DMS114 treated with DMSO at 0.1 percent for 48 hours (cell line): ENCODE data around the gene HOXB9.

Experiments
- DNase-seq: peaks from one replicate; lab custom pipeline; 2025; ENCODE audit not compliant: unreplicated experiment; lab: John Stamatoyannopoulos, UW

Gene HOXB9

DNA sequence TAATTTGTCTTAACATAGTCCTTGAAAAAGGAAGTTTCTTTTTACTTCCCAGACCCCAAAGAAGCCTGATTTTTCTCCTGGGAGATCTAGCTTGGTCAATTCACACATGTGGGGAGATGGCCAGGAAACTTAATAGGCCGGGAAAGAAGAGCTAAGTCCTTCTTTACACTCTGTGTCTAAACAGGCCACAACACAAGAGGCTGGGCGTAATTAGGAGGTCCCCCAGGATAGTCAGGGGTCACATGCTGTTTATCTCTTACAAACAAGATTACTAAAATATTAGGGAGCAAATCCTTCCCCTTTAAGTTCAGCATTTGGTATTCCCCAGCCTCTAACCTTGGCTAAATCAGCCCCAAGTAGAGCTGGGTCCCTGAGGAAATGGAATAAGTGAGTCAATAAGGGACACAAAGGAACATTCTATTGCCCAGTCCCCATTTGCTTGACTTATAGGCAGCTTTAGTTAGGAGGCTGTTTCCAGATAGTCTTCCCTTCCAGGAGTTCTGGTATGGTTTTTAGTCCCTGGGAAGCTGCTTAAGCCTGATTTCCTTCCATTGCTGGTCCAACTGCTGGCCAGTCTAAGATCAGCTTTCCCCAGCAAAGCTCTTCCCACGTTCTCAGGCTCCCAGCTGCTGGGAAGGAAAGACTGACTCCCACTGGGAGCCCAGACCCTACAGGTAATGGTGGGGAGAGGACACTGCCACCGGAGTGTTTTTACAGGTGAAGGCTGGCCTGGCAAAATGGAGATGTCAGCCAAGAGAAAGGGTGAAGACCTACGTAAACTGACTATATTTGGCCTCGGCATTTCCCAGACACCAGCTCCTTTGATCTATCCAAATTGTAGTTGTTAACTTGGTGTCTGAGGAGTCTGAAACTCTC lies 14.1 kb upstream of the HOXB9 start:
- no peak for DNase-seq

DNA sequence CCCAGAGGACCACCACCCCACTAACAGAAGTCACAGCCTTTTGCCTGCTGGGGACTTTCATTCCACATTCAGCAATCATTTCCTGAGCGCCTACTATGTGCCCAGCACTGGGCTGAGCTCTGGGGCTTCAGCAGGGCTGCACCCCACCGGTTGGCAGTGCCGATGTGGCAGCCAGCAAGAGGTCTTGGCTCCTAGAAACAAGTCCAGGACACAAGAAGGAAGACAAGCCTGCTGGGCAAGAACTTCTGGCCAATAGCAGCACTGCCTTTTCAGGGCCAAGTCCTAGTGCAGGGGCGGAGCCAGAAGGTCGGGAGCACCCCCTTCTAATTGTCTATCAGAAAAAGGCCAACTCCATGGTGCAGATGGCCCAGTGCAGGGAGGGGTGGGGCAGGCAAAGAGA lies 13.0 kb upstream of the HOXB9 start:
- DNase-seq: no peak

DNA sequence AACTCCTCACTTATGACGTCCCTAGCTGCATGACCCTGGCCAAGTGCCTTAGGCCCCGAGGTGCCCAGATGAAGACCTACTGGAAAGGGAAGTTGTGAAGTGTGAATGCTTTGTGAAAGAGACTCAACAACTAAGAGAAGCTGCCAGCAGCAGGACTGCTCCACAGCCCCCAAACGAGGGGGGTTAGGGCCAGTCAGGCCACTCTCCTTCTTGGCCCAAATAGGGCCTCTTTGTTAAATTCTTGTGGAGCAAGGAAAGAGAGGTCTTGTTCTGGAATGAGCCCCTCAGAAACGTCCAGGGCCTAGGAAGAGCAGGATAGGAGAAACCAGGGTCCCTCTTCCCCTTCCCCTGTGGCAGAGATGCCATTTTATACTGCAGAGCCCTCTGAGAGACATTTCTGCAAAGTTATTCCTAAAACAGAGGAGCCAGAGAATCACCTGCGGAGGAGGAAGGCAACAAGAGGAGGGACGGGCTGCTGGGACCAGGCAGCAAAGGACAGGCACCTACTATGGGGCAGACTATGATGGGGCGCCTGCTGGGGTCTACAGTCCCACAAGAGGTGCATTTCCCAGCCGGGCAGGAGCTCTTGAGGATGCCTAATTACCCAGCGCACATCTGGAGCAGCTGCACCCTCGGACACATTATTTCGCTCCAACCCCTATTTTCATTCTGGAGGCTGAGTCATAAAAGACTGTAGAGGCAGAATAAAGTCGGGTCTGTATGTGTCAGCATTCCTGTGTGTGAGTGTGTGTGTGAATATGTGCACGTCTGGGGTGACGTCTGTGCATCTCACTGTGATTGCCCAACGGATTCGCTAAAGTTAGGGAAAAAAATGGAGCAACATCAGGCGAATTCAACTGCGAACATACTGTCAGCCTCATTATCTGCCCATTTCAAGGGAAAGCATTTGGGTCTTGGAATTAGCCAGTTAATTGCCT lies 11.4 kb upstream of the HOXB9 start:
- DNase-seq: no peak

DNA sequence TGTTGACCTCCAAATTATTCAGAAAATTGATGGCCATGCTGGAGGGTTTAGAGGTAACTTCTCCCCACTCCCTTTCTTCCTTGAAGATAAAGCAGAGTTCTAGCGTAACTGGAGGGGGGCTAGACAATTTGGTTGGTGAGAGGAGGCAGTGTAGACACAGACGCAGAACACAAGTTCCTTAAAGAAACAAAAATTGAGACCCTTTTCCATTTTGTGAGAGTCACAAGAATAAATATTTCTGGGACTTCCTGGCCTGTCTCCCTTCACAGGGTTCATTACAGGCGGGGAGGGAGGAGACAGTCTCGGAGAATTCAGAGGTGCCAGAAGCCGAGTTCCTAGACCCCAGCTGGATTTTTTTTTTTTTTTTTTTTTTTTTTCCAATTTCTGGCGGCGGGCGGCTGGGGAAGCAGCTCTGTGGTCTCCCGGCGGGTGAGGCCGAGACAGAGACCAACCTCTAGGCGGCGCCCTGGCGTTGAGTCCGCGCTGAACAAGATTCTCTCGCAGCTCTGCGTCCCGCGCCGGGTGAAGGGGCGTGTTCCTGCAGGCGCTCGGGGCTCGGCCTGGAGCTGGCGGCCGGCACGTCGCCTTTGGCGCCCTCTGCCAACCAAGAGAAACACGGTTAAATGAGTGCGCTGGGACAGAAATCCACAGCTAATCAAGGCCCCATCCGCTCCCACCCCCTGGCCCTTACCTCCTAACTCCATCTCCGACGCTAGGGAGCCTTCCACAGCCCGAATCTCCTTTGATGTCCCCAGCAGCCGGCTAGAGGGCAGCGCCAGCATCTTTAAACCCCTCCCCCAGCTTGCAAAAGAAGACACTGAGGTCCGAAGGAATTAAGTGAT lies 10.2 kb upstream of the HOXB9 start:
- DNase-seq: no peak

DNA sequence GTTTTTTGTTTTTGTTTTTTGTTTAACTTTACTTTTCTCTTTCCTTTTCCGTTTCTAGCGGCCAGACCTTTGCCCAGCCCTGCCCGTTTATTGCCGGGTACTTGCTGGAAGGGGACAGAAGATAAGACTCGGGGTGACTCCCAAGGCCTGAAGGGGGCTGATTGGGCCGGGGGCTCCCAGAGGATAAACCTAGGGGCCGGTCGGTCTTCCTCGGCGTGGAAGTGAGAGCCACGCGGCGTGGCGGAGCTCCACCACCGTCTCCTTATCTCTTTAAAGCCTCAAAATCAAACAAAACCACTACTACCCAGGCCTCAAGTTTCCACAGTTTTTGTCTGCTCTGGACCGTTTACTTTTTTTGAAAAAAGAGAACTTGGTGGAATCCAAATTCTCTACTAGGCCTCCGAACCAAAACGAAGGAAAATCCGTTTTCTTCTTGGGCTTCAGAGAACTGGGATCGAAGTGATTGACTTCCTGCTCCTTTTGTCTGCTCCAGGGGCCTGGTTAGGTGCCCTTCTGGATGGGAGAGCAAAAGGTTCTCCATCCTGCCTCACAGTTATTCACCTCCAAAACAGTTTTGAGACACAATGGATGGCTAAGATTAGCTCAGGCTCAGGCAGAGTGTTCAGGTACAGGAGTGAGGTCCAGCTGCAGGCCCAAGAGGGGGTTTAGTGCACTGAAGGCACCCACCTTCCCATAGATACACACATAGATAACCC lies 8.5 kb upstream of the HOXB9 start:
- DNase-seq: no peak

DNA sequence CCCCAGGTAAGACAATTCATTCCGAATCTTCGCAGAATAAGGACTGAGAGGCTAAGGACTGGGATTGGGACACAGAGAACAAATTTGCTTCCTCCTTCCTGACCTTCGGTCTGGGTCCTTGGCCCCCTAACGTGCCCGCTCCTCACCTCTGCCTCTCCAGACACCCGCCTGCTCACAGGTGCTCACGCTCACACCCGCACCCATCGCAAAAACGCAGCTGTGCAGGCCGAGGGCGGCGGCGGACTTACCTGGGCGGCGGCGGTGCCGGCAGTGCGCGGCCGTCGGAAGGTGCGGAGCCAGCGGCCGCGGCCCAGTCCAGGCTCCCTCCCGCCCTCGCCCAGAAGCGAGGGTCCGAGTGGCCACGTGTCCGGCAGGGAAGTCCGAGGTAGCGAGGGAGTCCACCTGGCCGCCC lies 7.1 kb upstream of the HOXB9 start:
- DNase-seq: no peak

DNA sequence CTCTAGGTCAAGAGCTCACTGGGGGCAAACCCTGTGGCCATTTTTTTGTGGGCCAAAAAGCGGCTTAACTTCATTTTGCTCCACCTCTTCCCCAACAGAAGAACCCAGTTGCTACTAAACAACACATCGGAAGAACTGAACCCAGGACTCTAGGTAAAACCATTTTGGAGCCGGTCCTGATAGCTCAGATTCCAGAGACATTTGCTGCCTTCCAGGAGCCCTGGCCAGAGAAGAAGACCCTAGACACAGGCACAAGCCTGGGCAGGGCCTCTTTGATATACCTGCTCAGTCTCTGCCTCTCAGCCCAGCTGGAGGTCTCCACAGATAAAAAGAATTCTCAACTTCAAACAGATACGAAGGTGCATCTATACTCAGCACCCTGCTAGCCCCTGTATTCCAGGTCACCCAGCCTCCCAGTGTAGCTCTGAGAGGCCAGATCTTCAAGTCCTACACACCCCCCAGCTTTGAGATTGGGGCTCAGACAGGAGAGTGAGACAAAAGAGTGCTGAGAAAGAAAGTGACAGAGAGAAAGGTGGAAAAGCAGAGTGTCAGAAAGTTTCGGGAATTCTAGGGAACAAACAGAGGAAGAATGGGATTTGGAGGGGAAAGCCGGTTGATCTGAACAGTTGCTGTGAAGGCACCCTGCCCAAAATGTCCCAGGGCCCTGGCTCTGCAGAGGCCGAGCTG lies 6.6 kb upstream of the HOXB9 start:
- DNase-seq: no peak

DNA sequence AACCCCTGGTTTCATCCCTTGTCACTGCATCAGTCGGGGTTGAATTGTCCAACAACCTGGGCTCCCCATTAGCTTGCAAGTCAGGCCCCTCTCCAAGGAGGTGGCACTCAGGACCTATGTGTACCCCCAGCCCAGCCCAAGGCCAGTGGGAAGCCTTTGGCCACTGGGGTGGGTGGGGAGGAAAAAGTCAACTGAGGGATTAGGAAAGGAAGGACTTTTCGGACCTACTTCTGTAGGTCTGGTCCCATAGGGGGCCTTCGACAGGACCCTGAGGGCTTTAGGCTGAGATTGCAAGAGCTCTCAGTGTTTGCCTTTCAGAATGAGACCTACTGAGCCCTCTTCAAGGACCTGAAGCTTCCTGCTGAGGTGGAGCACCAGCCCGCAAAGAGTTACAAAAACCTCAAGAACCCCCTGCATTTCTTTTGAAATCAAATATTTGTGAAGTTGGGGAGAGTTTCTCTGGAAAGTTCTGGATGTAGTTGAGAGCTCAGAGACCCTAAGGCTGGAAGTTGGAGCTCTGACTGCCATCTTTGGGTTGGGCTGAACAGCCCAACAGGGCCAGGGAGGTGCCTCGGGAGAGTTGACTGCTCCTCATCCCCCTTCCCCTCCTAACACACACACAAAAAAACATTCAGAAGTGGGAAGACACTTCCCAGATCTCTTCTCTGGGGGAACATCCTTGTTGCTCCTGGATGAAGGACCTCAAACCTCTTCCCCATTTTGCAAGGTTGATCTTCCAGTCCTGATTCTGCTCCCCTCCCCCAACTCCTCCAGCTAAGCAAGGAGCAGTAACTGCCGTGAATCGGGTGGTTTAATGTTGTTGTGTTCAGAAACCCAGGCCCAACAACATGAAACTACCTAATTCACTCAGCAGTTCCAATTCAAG lies 5.8 kb upstream of the HOXB9 start:
- no peak for DNase-seq

DNA sequence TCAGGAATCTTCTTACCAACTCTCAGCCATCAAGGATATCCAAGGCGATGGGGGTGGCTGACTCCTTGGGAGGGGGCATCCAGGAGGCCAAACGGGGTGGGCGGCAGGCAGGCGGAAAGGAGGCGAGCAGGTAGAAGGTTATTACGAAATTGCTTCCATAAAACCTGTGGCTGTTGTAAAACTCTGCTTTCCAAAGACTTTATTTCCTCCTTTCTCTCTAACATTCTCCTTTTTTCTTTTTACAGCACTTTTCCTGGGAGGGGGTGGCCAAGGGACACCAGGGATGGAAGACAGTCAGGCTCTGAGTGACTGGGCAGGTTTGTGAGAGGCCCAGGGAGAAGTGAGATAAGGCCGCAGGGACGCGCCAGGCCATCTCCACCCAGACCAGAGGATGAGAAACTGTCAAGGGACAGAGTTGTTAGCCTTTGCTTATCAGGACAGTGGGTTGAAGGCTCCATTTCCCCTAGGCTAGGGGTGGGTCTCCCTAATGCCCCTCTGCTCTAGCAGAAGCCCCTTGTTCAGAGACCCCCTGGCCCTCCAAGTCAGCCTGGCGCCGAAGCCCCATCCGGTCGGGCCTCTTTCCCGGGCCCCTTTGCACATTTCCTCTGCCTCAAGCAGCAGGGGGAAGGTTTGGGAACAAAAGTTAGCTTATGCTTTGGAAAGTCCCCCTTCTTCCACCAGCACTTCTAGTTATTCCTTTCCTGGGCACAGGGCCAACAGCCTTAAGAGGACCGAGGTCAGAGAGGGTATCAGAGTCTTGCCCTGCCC lies 5.0 kb upstream of the HOXB9 start:
- DNase-seq: no peak

DNA sequence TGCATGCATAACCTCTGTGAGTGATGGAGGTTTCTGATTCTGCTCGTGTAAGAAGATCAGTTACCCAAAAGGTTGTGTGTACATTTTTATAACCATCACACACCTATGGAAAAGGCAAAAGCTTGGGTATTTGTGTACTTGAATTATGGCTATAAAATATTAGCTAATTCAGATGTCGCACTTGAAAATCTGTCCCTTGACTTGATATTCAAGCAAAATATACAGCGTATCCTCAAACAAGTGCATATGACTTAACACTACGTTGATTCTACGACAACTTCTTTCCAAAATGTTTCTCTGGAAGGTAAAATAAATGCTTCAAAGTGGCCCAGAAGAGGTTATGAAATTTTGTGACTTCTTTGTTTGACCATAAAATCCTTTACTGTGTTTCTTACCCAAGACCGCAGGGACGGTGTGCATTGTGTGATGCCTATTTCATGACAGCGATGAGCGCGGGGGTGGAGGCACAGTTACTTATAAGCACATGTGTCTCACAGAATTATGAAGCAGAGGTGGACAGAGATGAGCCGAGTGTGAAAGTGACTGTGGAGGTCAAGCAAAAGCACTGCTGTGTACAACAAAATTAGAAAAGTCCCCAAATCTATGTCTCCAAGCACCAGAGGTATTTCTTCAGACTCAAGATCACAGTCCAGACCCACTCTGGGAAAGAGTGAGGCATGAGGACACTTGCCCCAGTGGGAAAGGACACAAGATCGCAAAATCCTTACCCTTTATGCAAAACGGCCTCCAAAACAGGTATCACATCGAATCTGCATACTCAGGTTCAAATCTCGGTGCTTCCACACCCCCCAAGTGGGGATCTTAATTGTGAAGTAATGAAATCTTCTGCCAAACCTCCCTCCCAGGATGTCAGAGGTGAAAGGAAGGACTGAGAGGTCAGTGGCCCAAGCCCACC lies 4.1 kb upstream of the HOXB9 start:
- no peak for DNase-seq

DNA sequence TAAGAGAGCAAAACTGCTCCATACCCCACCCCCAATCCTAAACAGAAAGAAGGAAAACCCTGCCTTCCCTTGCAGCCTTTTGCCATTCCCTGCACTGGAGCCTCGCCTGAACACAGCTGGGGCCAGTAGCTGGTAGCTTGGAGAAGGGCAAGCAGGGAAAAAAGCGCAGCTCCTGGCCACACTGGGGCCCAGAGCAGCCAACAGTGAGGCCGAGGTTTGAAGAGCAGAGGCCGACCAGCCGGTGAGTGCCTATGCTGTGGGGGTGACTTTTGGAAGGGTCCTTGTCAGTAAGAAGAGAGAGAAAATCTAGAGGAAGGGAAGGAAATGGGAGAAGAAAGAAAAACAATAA lies 3.2 kb upstream of the HOXB9 start:
- no peak for DNase-seq

DNA sequence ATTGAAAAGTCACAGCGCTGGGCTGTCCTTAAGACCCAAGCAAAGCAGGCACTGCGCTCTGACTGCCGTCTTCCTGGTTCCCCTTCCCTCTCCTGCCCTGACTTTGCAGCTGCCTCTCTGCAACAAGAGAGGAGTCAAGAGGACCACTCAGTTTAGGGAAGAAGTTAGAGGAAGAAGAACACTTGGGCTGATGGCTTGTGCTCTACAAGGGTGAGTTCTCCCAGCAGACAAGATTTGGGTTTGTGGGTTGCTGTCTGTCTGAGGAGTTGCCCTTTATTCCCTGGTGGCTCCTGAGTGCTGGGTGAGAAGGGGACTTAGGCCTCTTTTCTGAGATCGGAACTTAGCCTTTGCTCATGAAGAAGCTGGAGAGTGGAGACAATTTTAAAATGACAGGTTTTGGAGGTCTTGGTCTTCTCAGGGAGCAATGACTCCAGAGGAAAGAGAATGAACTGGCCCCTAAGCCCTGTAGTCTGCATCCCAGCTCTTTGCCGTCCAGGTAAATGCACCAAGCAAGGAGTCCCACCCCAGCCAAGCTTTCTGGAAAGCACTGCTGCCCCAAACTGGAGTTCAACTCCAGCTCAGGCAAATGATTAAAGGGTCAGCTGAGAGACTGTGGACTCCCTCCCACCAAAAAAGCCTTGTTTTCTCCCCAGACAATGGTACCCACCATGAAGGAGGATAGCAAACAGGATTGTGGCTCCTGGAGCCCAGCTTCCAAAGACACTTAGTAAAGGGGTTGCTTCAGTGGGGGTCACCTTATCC lies 2.7 kb upstream of the HOXB9 start:
- no peak for DNase-seq

DNA sequence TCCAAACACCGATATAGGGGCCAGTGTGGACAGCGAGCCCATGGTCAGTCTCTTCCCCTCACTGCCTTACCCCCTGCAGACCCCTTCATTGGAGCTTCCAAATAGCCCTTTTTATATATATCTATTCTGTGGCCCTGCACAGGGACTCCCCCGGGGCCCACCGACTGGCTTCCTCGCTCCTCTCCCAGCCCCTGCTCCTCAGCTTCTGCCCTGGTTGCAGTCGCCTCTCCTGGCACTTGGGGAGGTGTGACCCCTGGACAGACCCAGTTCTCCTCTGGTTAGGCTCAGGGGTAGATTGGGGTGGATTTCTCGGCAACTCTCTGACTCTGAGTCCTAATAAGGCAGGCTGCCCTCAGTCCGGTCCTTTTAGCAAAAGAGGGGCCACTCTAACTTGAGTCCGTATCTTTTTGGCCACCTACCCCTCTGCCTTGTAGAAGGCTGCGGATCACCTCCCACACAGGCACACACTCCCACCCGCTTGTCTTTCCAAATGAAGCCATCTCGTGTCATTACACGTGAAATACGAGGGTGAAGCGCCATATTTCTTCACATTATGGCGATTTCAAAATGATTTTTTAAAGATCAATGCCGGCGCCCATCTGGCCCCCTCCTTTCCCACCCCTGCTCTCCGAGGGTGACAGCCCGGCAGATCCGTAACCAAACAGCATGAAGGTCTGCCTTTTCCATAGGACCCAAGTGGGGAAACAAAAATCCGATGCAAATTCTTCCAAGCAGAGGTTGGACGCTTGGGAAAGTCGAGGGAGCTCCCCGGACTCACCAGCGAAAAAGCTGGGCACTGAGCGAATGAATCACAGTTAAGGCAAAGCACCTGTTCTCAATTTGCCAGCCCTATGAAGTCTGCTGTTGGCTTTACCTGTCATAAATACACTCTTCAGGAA lies 1.7 kb upstream of the HOXB9 start:
- no peak for DNase-seq

DNA sequence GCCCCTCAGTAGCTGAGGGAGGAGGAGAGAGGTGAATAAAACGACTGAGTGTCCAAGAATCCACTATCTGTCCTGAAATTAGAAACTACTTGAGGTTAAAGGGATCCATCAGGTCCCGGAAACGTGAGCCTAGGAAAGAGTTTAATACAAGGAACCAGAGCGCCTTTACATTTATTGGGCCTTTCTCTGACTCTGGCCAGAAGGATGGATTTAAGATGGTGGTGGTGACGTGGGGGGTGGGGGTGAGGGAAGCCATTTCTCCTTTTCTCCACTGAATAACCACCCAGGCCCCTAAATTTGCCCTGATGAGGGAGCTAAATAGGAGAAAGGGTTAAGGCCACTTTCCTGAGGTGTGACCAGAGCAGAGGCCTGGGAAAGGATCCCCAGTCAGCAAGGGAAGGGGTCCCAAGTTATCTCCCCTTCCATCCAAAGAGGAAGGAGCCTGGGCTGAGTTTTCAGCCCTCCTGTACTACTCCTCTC lies 1.0 kb upstream of the HOXB9 start:
- DNase-seq: no peak

DNA sequence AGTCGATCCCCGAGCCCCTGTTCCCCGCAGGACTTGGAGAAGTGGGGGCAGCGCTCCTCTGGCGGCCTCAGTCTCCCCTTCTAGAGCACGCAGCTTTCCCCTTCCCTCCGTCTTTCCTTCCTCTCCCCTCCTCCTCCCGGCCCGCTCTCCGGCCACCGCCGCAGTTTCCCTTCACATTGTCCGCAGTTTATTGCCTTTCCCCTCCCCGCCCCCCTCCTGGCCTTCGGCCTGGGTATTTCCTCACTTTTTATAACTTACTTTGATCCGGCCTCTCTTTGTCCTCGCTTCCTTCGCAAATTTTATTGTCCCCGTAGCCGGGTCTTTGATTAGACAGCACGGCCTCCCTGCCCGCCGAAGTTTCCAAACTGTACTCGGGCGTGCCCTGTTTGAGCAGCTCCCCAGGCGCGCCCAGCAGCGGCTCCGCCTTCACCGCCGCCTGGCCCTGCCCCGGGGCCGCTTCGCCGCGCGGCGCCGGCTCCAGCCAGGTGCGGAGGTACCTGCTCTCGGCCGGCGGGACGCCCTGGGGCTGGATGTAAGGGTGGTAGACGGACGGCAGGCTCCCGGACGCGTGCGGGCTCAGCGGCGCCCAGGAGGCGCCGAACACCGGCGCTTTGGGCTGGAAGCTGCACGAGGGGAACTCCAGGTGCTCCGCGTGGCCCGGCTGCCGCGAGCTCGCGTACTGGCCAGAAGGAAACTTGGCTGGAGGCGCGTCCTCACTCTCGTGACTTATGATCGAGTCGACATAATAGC lies 488 bp downstream of the HOXB9 start:
- no peak for DNase-seq
